Cardiac muscle cell (in vitro differentiated cells and primary cell): ENCODE measurements around the gene NCAPD3. TPM values are rescaled to one million over a fixed set of nuclear protein-coding genes. Genes with fewer than 3 reads are reported as not detected.
A peak's percentile ranks its signal among the peaks of the same experiment; 100 is the strongest.
"Not testable (repeated sequence)": the region's sequence is repeated elsewhere in the genome, so short reads cannot be mapped to it uniquely, and the experiment has no call there.

Experiments
- DNase-seq, 2 donors: peaks; one replicate each; pipeline versions ENCODE4 v3.0.0 to v3.0.0-alpha.2; 2010 to 2017; ENCODE audit warnings: low read depth in 1 of 2, low spot score in 1 of 2
- H3K27ac ChIP-seq: fragments of 200-600 bp; sonication (generic); 2 replicates; pipeline ENCODE4 v1.5.1; 2016
- H3K27me3 ChIP-seq: fragments of 200-600 bp; sonication (generic); 2 replicates; pipeline ENCODE4 v1.6.0; 2016; ENCODE audit warnings: control low read depth
- H3K36me3 ChIP-seq: fragments of 200-600 bp; sonication (generic); 2 replicates; pipeline ENCODE4 v1.5.1; 2016; ENCODE audit warnings: control low read depth
- H3K4me1 ChIP-seq: fragments of 200-600 bp; sonication (generic); 2 replicates; pipeline ENCODE4 v1.8.1; 2017; ENCODE audit warnings: low read depth, mild to moderate bottlenecking, mixed run types
- H3K4me3 ChIP-seq: fragments of 200-600 bp; sonication (generic); 2 replicates; pipeline ENCODE4 v1.5.1; 2016; ENCODE audit warnings: mild to moderate bottlenecking
- H3K9me3 ChIP-seq: fragments of 200-600 bp; sonication (generic); 2 replicates; pipeline ENCODE4 v1.5.1; 2017; ENCODE audit warnings: low read depth, mild to moderate bottlenecking, control low read depth
- polyA plus RNA-seq: library from polyadenylated mRNA; unstranded; fragments of >200 nt; fragmentation: Nextera tagmentation; extraction: Ambion mirVana; gene quantifications from 2 replicates; pipeline ENCODE4 v1.2.1, GENCODE V29; 2016
- total RNA-seq: library from RNA; depleted of rRNA; stranded (reverse); fragments of >200 nt; gene quantifications from 2 replicates; pipeline ENCODE4 v1.2.3, GENCODE V29; 2016
- TF ChIP-seq, protein P1 (sequence below): IDR thresholded peaks from 2 replicates; pipeline ENCODE4 v1.5.1; 2012; ENCODE audit warnings: low read depth, mild to moderate bottlenecking, low read length

NCAPD3 gene
- total and polyA plus RNA-seq, 2 experiments from 2014 or later, result 17.1 to 20.8 TPM

GRCh38 chr11:134120143-134120850, 103.5 kb downstream of the NCAPD3 start:
- H3K27ac ChIP-seq, result peak overlapping the region; percentile 80
- no peak overlapping the region for H3K4me3 ChIP-seq
- peak; percentile 48 to 94 for DNase-seq
- peaks cover 29% of the 10 kb centered on the region for H3K4me1 ChIP-seq
- TF ChIP-seq, protein P1, sequence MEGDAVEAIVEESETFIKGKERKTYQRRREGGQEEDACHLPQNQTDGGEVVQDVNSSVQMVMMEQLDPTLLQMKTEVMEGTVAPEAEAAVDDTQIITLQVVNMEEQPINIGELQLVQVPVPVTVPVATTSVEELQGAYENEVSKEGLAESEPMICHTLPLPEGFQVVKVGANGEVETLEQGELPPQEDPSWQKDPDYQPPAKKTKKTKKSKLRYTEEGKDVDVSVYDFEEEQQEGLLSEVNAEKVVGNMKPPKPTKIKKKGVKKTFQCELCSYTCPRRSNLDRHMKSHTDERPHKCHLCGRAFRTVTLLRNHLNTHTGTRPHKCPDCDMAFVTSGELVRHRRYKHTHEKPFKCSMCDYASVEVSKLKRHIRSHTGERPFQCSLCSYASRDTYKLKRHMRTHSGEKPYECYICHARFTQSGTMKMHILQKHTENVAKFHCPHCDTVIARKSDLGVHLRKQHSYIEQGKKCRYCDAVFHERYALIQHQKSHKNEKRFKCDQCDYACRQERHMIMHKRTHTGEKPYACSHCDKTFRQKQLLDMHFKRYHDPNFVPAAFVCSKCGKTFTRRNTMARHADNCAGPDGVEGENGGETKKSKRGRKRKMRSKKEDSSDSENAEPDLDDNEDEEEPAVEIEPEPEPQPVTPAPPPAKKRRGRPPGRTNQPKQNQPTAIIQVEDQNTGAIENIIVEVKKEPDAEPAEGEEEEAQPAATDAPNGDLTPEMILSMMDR, result no peak
- no peaks in the 10 kb centered on the region for H3K36me3 ChIP-seq
- H3K27me3 ChIP-seq, result peaks cover 11% of the 10 kb centered on the region
- H3K9me3 ChIP-seq, result no peaks in the 10 kb centered on the region

- TF ChIP-seq, protein P1, result no peak
- Histone ChIP-seq H3K4me1 (peaks cover 26% of the 10 kb centered on the region), H3K4me3 (no peak overlapping the region), H3K36me3 (no peaks in the 10 kb centered on the region), H3K27me3 (peaks cover 5% of the 10 kb centered on the region), H3K9me3 (no peaks in the 10 kb centered on the region), H3K27ac (no peak overlapping the region)
- DNase-seq, result peak in 1 of 2 donors; percentile 48
Measured at GRCh38 chr11:134119094-134119493, 104.7 kb downstream of the NCAPD3 start.

DNA sequence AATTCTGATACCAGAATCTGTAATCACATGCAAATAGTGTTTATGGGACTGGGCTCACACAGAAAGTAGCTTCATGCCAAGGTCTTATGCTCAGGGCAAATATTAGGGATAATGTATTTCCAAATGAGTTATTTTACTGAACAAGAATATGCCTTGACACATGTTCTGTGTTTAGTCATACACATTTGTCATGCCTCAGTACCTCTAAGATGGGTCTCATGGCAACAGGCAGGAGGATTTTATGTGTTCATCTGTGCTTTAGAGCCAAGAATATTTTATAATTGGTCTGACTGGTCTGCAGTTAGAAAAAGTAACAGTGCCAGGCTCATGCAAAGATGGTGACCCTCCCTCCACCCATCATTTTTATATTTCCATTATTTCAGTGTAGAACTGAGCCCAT, 105.8 kb downstream of the NCAPD3 start:
- Histone ChIP-seq H3K4me3 (no peak overlapping the region), H3K27ac (no peak overlapping the region), H3K27me3 (no peaks in the 10 kb centered on the region), H3K9me3 (no peaks in the 10 kb centered on the region), H3K4me1 (peaks cover 26% of the 10 kb centered on the region), H3K36me3 (no peaks in the 10 kb centered on the region)
- no peak for DNase-seq
- TF ChIP-seq, protein P1, result no peak

DNA sequence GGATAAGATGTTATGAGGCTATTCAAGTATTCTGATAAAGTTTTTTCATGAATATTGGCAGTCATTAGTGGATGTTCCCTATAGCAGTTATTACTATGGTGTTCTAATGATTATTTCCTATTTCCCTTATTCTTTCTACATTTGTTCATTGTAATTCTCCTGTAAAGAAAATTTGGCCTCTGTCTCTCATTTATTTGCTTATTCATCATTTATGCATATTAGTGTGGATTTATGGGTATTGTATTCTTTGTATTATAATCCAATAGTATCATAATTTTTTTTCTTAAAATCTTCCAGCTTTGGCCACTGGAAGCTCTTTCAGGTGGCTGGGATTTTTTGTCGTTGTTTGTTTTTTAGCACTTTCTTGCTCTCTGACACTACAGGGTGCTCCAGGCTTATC, 107.6 kb downstream of the NCAPD3 start:
- Histone ChIP-seq H3K4me3 (no peak overlapping the region), H3K4me1 (peaks cover 18% of the 10 kb centered on the region), H3K36me3 (no peaks in the 10 kb centered on the region), H3K9me3 (no peaks in the 10 kb centered on the region), H3K27ac (no peak overlapping the region), H3K27me3 (no peaks in the 10 kb centered on the region)
- TF ChIP-seq, protein P1, result no peak
- no peak for DNase-seq

DNA sequence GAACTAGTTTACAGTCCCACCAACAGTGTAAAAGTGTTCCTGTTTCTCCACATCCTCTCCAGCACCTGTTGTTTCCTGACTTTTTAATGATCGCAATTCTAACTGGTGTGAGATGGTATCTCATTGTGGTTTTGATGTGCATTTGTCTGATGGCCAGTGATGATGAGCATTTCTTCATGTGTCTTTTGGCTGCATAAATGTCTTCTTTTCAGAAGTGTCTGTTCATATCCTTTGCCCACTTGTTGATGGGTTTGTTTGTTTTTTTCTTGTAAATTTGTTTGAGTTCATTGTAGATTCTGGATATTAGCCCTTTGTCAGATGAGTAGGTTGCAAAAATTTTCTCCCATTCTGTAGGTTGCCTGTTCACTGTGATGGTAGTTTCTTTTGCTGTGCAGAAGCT, 110.0 kb downstream of the NCAPD3 start:
- DNase-seq, H3K36me3 ChIP-seq, H3K4me3 ChIP-seq, H3K9me3 ChIP-seq, H3K27me3 ChIP-seq, H3K27ac ChIP-seq, H3K4me1 ChIP-seq: not testable (repeated sequence)

DNA sequence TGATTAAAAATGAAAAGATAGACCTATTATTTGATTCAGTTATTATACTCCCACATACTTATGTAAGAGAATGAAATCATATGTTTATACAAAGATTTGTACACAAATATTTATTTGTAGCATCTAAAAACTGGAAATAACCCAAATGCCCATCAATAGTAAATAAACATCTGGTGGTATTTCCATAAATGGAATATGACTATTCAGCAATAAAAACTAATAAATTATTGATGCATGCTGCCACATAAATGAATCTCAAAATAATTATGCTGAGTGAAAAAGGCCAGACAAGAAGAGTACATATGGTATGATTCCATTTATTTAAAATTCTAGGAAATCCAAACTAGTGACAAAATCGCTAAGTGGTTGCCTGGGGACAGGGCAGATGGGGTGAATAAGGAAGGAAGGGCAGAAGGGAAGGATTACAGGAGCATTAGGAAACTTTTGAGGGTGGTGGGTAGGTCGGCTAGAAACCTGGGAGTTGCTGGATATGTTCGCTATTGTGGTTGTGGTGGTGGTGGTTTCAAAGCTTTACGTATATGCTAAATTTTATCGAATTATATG, 113.4 kb downstream of the NCAPD3 start:
- Histone ChIP-seq H3K36me3 (no peaks in the 10 kb centered on the region), H3K4me1 (no peaks in the 10 kb centered on the region), H3K27ac (no peak overlapping the region), H3K4me3 (no peak overlapping the region), H3K9me3 (no peaks in the 10 kb centered on the region), H3K27me3 (no peaks in the 10 kb centered on the region)
- no peak for DNase-seq
- TF ChIP-seq, protein P1, result no peak
